ENCODE results near the gene COPS8. TPM values are rescaled to one million over a fixed set of nuclear protein-coding genes. Genes with fewer than 3 reads are reported as not detected.

The COPS8 gene
- total RNA-seq, 1 donor from 2014 or later: 59.7 TPM

GRCh38 chr2:237141571-237142051, 55.9 kb downstream of the COPS8 start:
- TF ChIP-seq CTCF (IDR thresholded peaks at IDR 0.05; ENCODE audit: unreplicated experiment): no peak
- Mint-ChIP-seq H3K27me3 (ENCODE audit: low read depth) (no peaks in the 10 kb centered on the region), H3K27ac (no peak overlapping the region), H3K4me1 (no peaks in the 10 kb centered on the region), H3K36me3 (peaks cover 8% of the 10 kb centered on the region), H3K4me3 (no peak overlapping the region), H3K9me3 (peaks cover 23% of the 10 kb centered on the region)
- no peak for DNase-seq (ENCODE audit: low spot score in 2 of 2, unreplicated experiment in 2 of 2)

GRCh38 chr2:237143118-237143517, 57.4 kb downstream of the COPS8 start:
- H3K27me3 Mint-ChIP-seq (ENCODE audit: low read depth): no peaks in the 10 kb centered on the region
- H3K4me1 Mint-ChIP-seq: no peaks in the 10 kb centered on the region
- peaks cover 9% of the 10 kb centered on the region for H3K36me3 Mint-ChIP-seq
- H3K4me3 Mint-ChIP-seq: no peak overlapping the region
- DNase-seq (ENCODE audit: low spot score in 2 of 2, unreplicated experiment in 2 of 2): no peak
- peaks cover 34% of the 10 kb centered on the region for H3K9me3 Mint-ChIP-seq
- H3K27ac Mint-ChIP-seq: no peak overlapping the region
- TF ChIP-seq CTCF (IDR thresholded peaks at IDR 0.05; ENCODE audit: unreplicated experiment): no peak

GRCh38 chr2:237143676-237144440, 58.2 kb downstream of the COPS8 start:
- no peak for TF ChIP-seq CTCF (IDR thresholded peaks at IDR 0.05; ENCODE audit: unreplicated experiment)
- Mint-ChIP-seq H3K27me3 (ENCODE audit: low read depth) (no peaks in the 10 kb centered on the region), H3K4me3 (no peak overlapping the region), H3K4me1 (no peaks in the 10 kb centered on the region), H3K27ac (no peak overlapping the region), H3K36me3 (peaks cover 11% of the 10 kb centered on the region), H3K9me3 (peaks cover 40% of the 10 kb centered on the region)
- DNase-seq (ENCODE audit: low spot score in 2 of 2, unreplicated experiment in 2 of 2): no peak

- no peak overlapping the region for H3K4me3 Mint-ChIP-seq
- H3K27me3 Mint-ChIP-seq (ENCODE audit: low read depth): no peaks in the 10 kb centered on the region
- H3K36me3 Mint-ChIP-seq: peaks cover 11% of the 10 kb centered on the region
- no peak overlapping the region for H3K27ac Mint-ChIP-seq
- peaks cover 5% of the 10 kb centered on the region for H3K4me1 Mint-ChIP-seq
- peaks cover 40% of the 10 kb centered on the region for H3K9me3 Mint-ChIP-seq
- no peak for DNase-seq (ENCODE audit: low spot score in 2 of 2, unreplicated experiment in 2 of 2)
- no peak for TF ChIP-seq CTCF (IDR thresholded peaks at IDR 0.05; ENCODE audit: unreplicated experiment)
Measured at GRCh38 chr2:237144516-237144915, 58.8 kb downstream of the COPS8 start.

- Mint-ChIP-seq H3K4me1 (peaks cover 5% of the 10 kb centered on the region), H3K27me3 (ENCODE audit: low read depth) (no peaks in the 10 kb centered on the region), H3K4me3 (no peak overlapping the region), H3K36me3 (peaks cover 11% of the 10 kb centered on the region), H3K9me3 (peaks cover 40% of the 10 kb centered on the region), H3K27ac (no peak overlapping the region)
- no peak for DNase-seq (ENCODE audit: low spot score in 2 of 2, unreplicated experiment in 2 of 2)
- TF ChIP-seq CTCF (IDR thresholded peaks at IDR 0.05; ENCODE audit: unreplicated experiment): no peak
Measured at GRCh38 chr2:237147317-237147716, 61.6 kb downstream of the COPS8 start.

Data from mesothelial cell of epicardium (in vitro differentiated cells).